ENCODE results near the gene KRT77. TPM values are rescaled to one million over a fixed set of nuclear protein-coding genes. Genes with fewer than 3 reads are reported as not detected.
"Not testable (repeated sequence)": the region's sequence is repeated elsewhere in the genome, so short reads cannot be mapped to it uniquely, and the experiment has no call there.

Gene KRT77
- total RNA-seq, 1 donor from 2014 or later, result 2.5 TPM

- DNase-seq (ENCODE audit: extremely low spot score in 2 of 2), result no peak
- intact Hi-C loops (cut with DNase I), result no loop called here
- Histone ChIP-seq H3K4me1 (peaks cover 4% of the 10 kb centered on the region), H3K36me3 (no peaks in the 10 kb centered on the region), H3K27ac (no peak overlapping the region), H3K27me3 (no peaks in the 10 kb centered on the region), H3K9me3 (no peaks in the 10 kb centered on the region), H3K4me3 (no peak overlapping the region)
- no peak for TF ChIP-seq CTCF (IDR thresholded peaks at IDR 0.05)
- TF ChIP-seq POLR2AphosphoS5 (IDR thresholded peaks at IDR 0.05; ENCODE audit: insufficient read depth in 1 of 2, low read depth in 1 of 2), result no peak
- TF ChIP-seq POLR2A (IDR thresholded peaks at IDR 0.05), result no peak
Observed at GRCh38 chr12:52672321-52672933, 30.9 kb downstream of the KRT77 start.

GRCh38 chr12:52670961-52671360 is 32.4 kb downstream of the KRT77 start:
- H3K4me3 ChIP-seq, result no peak overlapping the region
- no peak overlapping the region for H3K27ac ChIP-seq
- no peak for DNase-seq (ENCODE audit: extremely low spot score in 2 of 2)
- H3K27me3 ChIP-seq, result no peaks in the 10 kb centered on the region
- TF ChIP-seq POLR2AphosphoS5 (IDR thresholded peaks at IDR 0.05; ENCODE audit: insufficient read depth in 1 of 2, low read depth in 1 of 2), result no peak
- TF ChIP-seq CTCF (IDR thresholded peaks at IDR 0.05), result no peak
- H3K36me3 ChIP-seq, result no peaks in the 10 kb centered on the region
- peaks cover 4% of the 10 kb centered on the region for H3K4me1 ChIP-seq
- H3K9me3 ChIP-seq, result no peaks in the 10 kb centered on the region
- intact Hi-C loops (cut with DNase I), result no loop called here

GRCh38 chr12:52670506-52670905 is 32.8 kb downstream of the KRT77 start:
- no peak for DNase-seq (ENCODE audit: extremely low spot score in 2 of 2)
- H3K36me3 ChIP-seq, result no peaks in the 10 kb centered on the region
- no peak for TF ChIP-seq POLR2AphosphoS5 (IDR thresholded peaks at IDR 0.05; ENCODE audit: insufficient read depth in 1 of 2, low read depth in 1 of 2)
- TF ChIP-seq CTCF (IDR thresholded peaks at IDR 0.05), result no peak
- no peak for TF ChIP-seq POLR2A (IDR thresholded peaks at IDR 0.05)
- no peak overlapping the region for H3K4me3 ChIP-seq
- H3K27me3 ChIP-seq, result no peaks in the 10 kb centered on the region
- no peak overlapping the region for H3K27ac ChIP-seq
- no peaks in the 10 kb centered on the region for H3K9me3 ChIP-seq
- intact Hi-C loops (cut with DNase I), result no loop called here
- H3K4me1 ChIP-seq, result peaks cover 4% of the 10 kb centered on the region

- H3K27ac ChIP-seq, result not testable (repeated sequence)
Observed at GRCh38 chr12:52669941-52670340, 33.4 kb downstream of the KRT77 start.

GRCh38 chr12:52669426-52669825 is 33.9 kb downstream of the KRT77 start:
- H3K4me3 ChIP-seq, result no peak overlapping the region
- no peak for TF ChIP-seq POLR2AphosphoS5 (IDR thresholded peaks at IDR 0.05; ENCODE audit: insufficient read depth in 1 of 2, low read depth in 1 of 2)
- no peak for TF ChIP-seq POLR2A (IDR thresholded peaks at IDR 0.05)
- intact Hi-C loops (cut with DNase I), result no loop called here

More at GRCh38 chr12:52669941-52670340, 33.4 kb downstream of the KRT77 start:
- H3K9me3 ChIP-seq; intact Hi-C loops (cut with DNase I); H3K27me3 ChIP-seq; H3K4me3 ChIP-seq; DNase-seq (ENCODE audit: extremely low spot score in 2 of 2); H3K4me1 ChIP-seq; H3K36me3 ChIP-seq: not testable (repeated sequence)

GRCh38 chr12:52667931-52668330 is 35.4 kb downstream of the KRT77 start:
- Histone ChIP-seq H3K9me3 (no peaks in the 10 kb centered on the region), H3K27ac (no peak overlapping the region), H3K36me3 (no peaks in the 10 kb centered on the region), H3K4me1 (peaks cover 4% of the 10 kb centered on the region), H3K27me3 (no peaks in the 10 kb centered on the region), H3K4me3 (no peak overlapping the region)
- intact Hi-C loops (cut with DNase I), result no loop called here
- TF ChIP-seq POLR2A (IDR thresholded peaks at IDR 0.05), result no peak
- no peak for TF ChIP-seq CTCF (IDR thresholded peaks at IDR 0.05)
- TF ChIP-seq POLR2AphosphoS5 (IDR thresholded peaks at IDR 0.05; ENCODE audit: insufficient read depth in 1 of 2, low read depth in 1 of 2), result no peak
- DNase-seq (ENCODE audit: extremely low spot score in 2 of 2), result no peak

More at GRCh38 chr12:52669426-52669825, 33.9 kb downstream of the KRT77 start:
- no peak overlapping the region for H3K27ac ChIP-seq
- H3K4me1 ChIP-seq, result peaks cover 4% of the 10 kb centered on the region
- H3K27me3 ChIP-seq, result no peaks in the 10 kb centered on the region
- H3K9me3 ChIP-seq, result no peaks in the 10 kb centered on the region
- no peak for DNase-seq (ENCODE audit: extremely low spot score in 2 of 2)
- H3K36me3 ChIP-seq, result no peaks in the 10 kb centered on the region

All from vagina (tissue), 2 donors.